H54 (cell line): ENCODE measurements around the gene IFNE.

ENCODE experiments used
- DNase-seq: peaks from one replicate; pipeline ENCODE4 v3.0.0; 2011; ENCODE audit warnings: low spot score, mixed read lengths; ENCODE audit not compliant: insufficient read length
- FAIRE-seq: peaks from 3 replicates; lab custom pipeline; 2011; peaks lifted over from hg19 to GRCh38; lab: Jason Lieb, UNC
- POLR2A ChIP-seq: IDR thresholded peaks from 2 replicates; pipeline ENCODE4 v1.6.1; 2011; ENCODE audit warnings: low read depth, mild to moderate bottlenecking, low read length

The IFNE gene

GRCh38 chr9:21506626-21507482, 24.7 kb upstream of the IFNE start:
- FAIRE-seq: no peak
- no peak for DNase-seq
- no peak for TF ChIP-seq POLR2A

GRCh38 chr9:21505425-21506179, 23.5 kb upstream of the IFNE start:
- no peak for TF ChIP-seq POLR2A
- FAIRE-seq (no peak), DNase-seq (no peak)

GRCh38 chr9:21504894-21505293, 22.8 kb upstream of the IFNE start:
- TF ChIP-seq POLR2A: no peak
- FAIRE-seq: no peak

DNA sequence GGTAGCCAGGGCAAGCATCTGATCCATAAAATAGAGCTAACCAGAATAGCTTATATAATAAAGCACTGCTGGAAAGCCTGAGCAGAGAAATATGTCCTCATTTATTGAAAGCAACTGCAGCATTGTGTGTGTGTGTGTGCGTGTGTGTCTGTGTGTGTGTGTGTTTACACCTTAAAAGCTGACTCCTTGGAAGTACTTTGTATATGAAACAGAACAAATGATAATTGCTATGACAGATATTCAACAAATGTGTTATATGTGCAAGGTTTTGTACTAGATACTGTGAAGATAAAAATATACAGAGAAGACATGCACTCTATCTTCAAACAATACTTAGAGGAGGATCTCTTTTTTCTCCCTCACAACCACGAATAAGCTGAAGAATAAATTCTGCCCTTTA, 22.0 kb upstream of the IFNE start:
- FAIRE-seq: no peak
- no peak for DNase-seq
- TF ChIP-seq POLR2A: no peak

More at GRCh38 chr9:21504894-21505293, 22.8 kb upstream of the IFNE start:
- no peak for DNase-seq

- FAIRE-seq: no peak
- DNase-seq: no peak
- no peak for TF ChIP-seq POLR2A
Measured at GRCh38 chr9:21502586-21502985, 20.5 kb upstream of the IFNE start.

DNA sequence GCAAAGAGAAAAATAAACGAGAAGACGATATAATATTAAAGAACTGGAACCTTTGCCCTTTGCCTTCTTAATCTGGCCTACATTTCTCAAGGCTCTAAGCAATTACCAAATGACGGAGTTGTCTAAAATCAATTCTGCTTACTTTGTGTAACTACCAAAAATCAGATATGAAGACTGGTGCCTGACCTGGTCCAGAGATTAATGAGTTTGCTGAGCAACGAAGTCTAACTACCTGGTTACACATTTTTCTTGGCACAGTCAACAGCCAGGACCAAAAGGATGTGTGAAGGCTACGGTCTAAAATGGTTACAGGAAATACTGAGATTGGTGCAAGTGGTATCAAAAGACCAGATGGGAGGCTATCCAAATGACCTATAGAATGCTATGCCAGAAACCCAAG, 17.8 kb upstream of the IFNE start:
- FAIRE-seq (no peak), DNase-seq (no peak)
- TF ChIP-seq POLR2A: no peak

DNA sequence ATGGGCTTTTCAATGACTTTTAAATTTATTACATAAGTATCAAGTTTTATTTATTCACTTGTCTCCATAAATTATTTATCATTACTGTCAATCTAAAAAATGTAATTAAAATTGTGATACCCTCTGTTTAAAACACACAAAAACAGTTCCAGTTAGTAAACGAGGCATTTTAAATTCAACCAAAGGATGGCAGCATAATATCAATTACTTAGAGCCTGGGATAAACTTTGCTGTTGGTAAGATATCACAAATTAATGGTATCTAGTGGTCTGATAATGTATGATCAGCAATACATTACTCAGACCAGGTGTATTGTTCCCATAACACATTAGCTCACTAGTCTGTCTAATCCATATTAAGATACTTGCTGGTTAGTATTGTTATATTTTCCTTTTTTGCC, 9.6 kb upstream of the IFNE start:
- FAIRE-seq: no peak
- no peak for TF ChIP-seq POLR2A

DNA sequence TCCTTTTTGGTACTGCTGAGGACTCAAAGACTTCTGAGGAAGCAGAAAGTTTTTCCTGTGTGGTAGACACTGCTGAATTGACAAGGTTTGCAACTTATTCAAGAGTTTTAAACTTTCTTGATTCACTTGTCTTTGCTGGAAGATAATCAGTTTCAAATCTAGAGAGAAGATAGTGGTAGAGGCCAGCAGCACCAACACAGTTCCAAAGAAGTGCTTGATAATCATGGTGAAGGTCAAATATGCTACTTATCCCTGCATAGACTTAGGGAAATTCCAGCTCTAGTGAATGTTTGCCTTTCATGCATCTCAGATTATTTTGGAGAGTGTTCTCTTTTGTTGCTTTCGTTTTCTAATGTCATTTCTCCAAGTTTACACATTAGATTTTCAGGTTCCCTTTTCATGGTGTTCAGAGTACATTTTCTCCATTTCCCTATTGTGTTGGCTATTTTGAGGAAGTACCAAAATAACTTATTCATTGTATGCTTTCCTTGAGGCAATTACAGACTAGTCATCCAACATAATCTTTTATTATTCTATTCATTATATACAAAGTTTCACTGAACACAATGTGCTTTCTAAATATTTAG, 550 bp downstream of the IFNE start:
- FAIRE-seq (no peak), DNase-seq (no peak)
- no peak for TF ChIP-seq POLR2A

More for the DNA sequence above, 9.6 kb upstream of the IFNE start:
- DNase-seq: no peak

- FAIRE-seq (no peak), DNase-seq (no peak)
- no peak for TF ChIP-seq POLR2A
Measured at GRCh38 chr9:21479152-21479702, 2.9 kb downstream of the IFNE start.

GRCh38 chr9:21477466-21477865, 4.6 kb downstream of the IFNE start:
- no peak for TF ChIP-seq POLR2A
- FAIRE-seq: no peak

DNA sequence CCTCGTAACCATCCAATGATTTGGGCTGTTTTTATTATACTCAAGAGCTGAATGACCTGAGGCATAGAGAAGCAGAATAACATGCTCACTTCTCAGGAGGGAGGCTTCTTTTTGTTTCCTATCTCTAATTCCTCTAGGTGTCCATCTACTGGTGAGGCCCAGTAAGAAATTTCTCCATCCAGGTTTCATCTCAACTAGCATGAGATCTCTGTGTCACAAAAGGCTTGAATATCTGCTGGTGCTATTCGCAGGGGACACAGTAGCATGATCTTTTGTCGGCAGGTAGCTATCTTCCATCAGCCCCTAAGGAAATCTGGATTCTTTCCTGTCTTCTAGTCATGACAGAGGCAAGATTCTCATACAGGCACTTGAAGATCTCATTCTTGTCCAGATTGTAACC, 8.9 kb downstream of the IFNE start:
- no peak for TF ChIP-seq POLR2A
- DNase-seq (no peak), FAIRE-seq (no peak)

More at GRCh38 chr9:21477466-21477865, 4.6 kb downstream of the IFNE start:
- DNase-seq: no peak

- no peak for TF ChIP-seq POLR2A
- FAIRE-seq: no peak
- DNase-seq: no peak
Measured at GRCh38 chr9:21470126-21470525, 12.0 kb downstream of the IFNE start.

DNA sequence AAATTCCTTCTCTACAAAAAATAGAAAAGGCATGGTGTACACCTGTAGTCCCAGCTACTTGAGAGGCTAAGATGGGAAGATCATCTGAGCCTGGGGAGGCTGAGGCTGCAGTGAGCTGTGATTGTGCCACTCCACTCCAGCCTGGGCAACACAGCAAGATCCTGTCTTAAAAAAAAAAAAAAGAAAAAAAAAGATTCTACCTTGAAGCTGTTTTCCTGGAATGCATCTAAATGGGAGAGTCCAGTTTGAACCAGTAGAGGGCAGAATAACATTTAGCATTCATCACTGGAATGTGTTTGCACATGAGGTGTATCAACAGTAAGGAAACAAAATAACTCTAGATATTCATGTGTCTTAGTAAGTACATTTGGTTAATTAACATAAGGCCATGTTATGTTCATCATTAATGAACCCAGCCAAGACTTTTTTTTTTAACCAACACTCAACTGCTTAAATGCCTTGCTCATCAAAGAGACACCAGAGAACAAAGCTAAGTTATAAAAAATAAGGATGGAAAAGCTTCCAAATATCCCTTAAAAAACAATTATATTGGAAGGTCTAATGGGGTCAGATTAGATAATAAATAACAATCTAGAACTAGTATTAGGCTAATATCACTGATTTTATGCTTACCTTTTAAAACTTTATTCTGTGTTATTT, 16.1 kb downstream of the IFNE start:
- FAIRE-seq (no peak), DNase-seq (no peak)
- no peak for TF ChIP-seq POLR2A
